ENCODE data around the gene ARID1B.

ARID1B gene

GRCh38 chr6:157020398-157020797 lies 243.2 kb downstream of the ARID1B start:
- Histone ChIP-seq H3K4me3 (ENCODE audit: low read length) (peak overlapping the region; percentile 80), H3K9me3 (replicated peaks; ENCODE audit: insufficient read depth, low read length) (no peaks in the 10 kb centered on the region), H3K9me2 (replicated peaks; ENCODE audit: insufficient read depth, low read length) (no peaks in the 10 kb centered on the region), H3K79me2 (ENCODE audit: low read length) (peaks cover 65% of the 10 kb centered on the region), H3K27ac (ENCODE audit: low read length) (peak overlapping the region; percentile 98), H3K4me2 (ENCODE audit: low read depth, low read length) (peak overlapping the region; percentile 84), H3F3A (ENCODE audit: insufficient read depth, low read length) (peaks cover 11% of the 10 kb centered on the region), H4K20me1 (ENCODE audit: insufficient read depth, low read length) (no peaks in the 10 kb centered on the region), H3K9ac (ENCODE audit: low read length) (peak overlapping the region; percentile 93), H2AFZ (ENCODE audit: low read length) (no peak overlapping the region), H3K4me1 (ENCODE audit: low read length) (peaks cover 17% of the 10 kb centered on the region), H3K36me3 (replicated peaks; ENCODE audit: insufficient read depth, low read length) (no peaks in the 10 kb centered on the region), H3K27me3 (replicated peaks; ENCODE audit: insufficient read depth, low read length) (no peaks in the 10 kb centered on the region)
- DNase-seq: peak; percentile 46
- TF ChIP-seq CTCF (IDR thresholded peaks at IDR 0.05; ENCODE audit: low read length): no peak
- no peak for TF ChIP-seq EZH2 (optimal IDR thresholded peaks at IDR 0.05; ENCODE audit: low read depth, low read length)
- no peak for TF ChIP-seq EZH2phosphoT487 (IDR thresholded peaks at IDR 0.05; ENCODE audit: low read length)

- Histone ChIP-seq H2AFZ (ENCODE audit: low read length) (no peak overlapping the region), H3K4me2 (ENCODE audit: low read depth, low read length) (peak overlapping the region; percentile 82), H3K27me3 (replicated peaks; ENCODE audit: insufficient read depth, low read length) (no peaks in the 10 kb centered on the region), H3K4me3 (ENCODE audit: low read length) (peak overlapping the region; percentile 80), H3K9me3 (replicated peaks; ENCODE audit: insufficient read depth, low read length) (no peaks in the 10 kb centered on the region), H3K36me3 (replicated peaks; ENCODE audit: insufficient read depth, low read length) (no peaks in the 10 kb centered on the region), H3K4me1 (ENCODE audit: low read length) (peaks cover 17% of the 10 kb centered on the region), H3K27ac (ENCODE audit: low read length) (peak overlapping the region; percentile 98), H3F3A (ENCODE audit: insufficient read depth, low read length) (peaks cover 11% of the 10 kb centered on the region), H3K9me2 (replicated peaks; ENCODE audit: insufficient read depth, low read length) (no peaks in the 10 kb centered on the region), H4K20me1 (ENCODE audit: insufficient read depth, low read length) (no peaks in the 10 kb centered on the region), H3K79me2 (ENCODE audit: low read length) (peaks cover 65% of the 10 kb centered on the region), H3K9ac (ENCODE audit: low read length) (peak overlapping the region; percentile 93)
- no peak for TF ChIP-seq EZH2phosphoT487 (IDR thresholded peaks at IDR 0.05; ENCODE audit: low read length)
- no peak for TF ChIP-seq EZH2 (optimal IDR thresholded peaks at IDR 0.05; ENCODE audit: low read depth, low read length)
- TF ChIP-seq CTCF (IDR thresholded peaks at IDR 0.05; ENCODE audit: low read length): no peak
- DNase-seq: peak; percentile 43
These were observed 243.7 kb downstream of the ARID1B start for GRCh38 chr6:157020881-157021343.

GRCh38 chr6:157021344-157021992 lies 244.3 kb downstream of the ARID1B start:
- no peaks in the 10 kb centered on the region for H3K9me3 ChIP-seq (replicated peaks; ENCODE audit: insufficient read depth, low read length)
- peak overlapping the region; percentile 93 for H3K9ac ChIP-seq (ENCODE audit: low read length)
- H3K4me1 ChIP-seq (ENCODE audit: low read length): peaks cover 17% of the 10 kb centered on the region
- no peaks in the 10 kb centered on the region for H3K9me2 ChIP-seq (replicated peaks; ENCODE audit: insufficient read depth, low read length)
- H4K20me1 ChIP-seq (ENCODE audit: insufficient read depth, low read length): no peaks in the 10 kb centered on the region
- TF ChIP-seq EZH2 (optimal IDR thresholded peaks at IDR 0.05; ENCODE audit: low read depth, low read length) (no peak), CTCF (IDR thresholded peaks at IDR 0.05; ENCODE audit: low read length) (no peak), EZH2phosphoT487 (IDR thresholded peaks at IDR 0.05; ENCODE audit: low read length) (no peak)
- peaks cover 11% of the 10 kb centered on the region for H3F3A ChIP-seq (ENCODE audit: insufficient read depth, low read length)
- H3K27me3 ChIP-seq (replicated peaks; ENCODE audit: insufficient read depth, low read length): no peaks in the 10 kb centered on the region
- DNase-seq: peak; percentile 79
- peak overlapping the region; percentile 82 for H3K4me2 ChIP-seq (ENCODE audit: low read depth, low read length)
- peak overlapping the region; percentile 98 for H3K27ac ChIP-seq (ENCODE audit: low read length)
- peak overlapping the region; percentile 80 for H3K4me3 ChIP-seq (ENCODE audit: low read length)
- H3K36me3 ChIP-seq (replicated peaks; ENCODE audit: insufficient read depth, low read length): no peaks in the 10 kb centered on the region
- peaks cover 65% of the 10 kb centered on the region for H3K79me2 ChIP-seq (ENCODE audit: low read length)
- peak overlapping the region; percentile 65 for H2AFZ ChIP-seq (ENCODE audit: low read length)

Measured in MM.1S (cell line).